ENCODE results near the gene CEND1. TPM values are rescaled to one million over a fixed set of nuclear protein-coding genes. Genes with fewer than 3 reads are reported as not detected.

CEND1 gene
- total RNA-seq, 2 donors from 2014 or later = 0.35 to 0.40 TPM

- no peak for TF ChIP-seq CTCF (IDR thresholded peaks at IDR 0.05)
Measured at GRCh38 chr11:802018-802617, 12.2 kb upstream of the CEND1 start.

GRCh38 chr11:801097-801780, 11.3 kb upstream of the CEND1 start:
- no peak for TF ChIP-seq CTCF (IDR thresholded peaks at IDR 0.05)
- no peak overlapping the region for H3K27ac ChIP-seq
- no peak overlapping the region for H3K4me3 ChIP-seq
- no peak for DNase-seq
- H3K9ac ChIP-seq (ENCODE audit: low read depth in 2 of 2, low read length in 2 of 2) = no peak overlapping the region
- H3K9me3 ChIP-seq = no peaks in the 10 kb centered on the region
- no peaks in the 10 kb centered on the region for H3K27me3 ChIP-seq
- H3K36me3 ChIP-seq = no peaks in the 10 kb centered on the region
- intact Hi-C loops (cut with DNase I) = no loop called here
- H3K4me1 ChIP-seq = peaks cover 13% of the 10 kb centered on the region

More at GRCh38 chr11:802018-802617, 12.2 kb upstream of the CEND1 start:
- DNase-seq = no peak
- intact Hi-C loops (cut with DNase I) = no loop called here
- Histone ChIP-seq H3K36me3 (no peaks in the 10 kb centered on the region), H3K4me1 (peaks cover 10% of the 10 kb centered on the region), H3K27me3 (no peaks in the 10 kb centered on the region), H3K9me3 (no peaks in the 10 kb centered on the region), H3K27ac (no peak overlapping the region), H3K4me3 (no peak overlapping the region), H3K9ac (ENCODE audit: low read depth in 2 of 2, low read length in 2 of 2) (no peak overlapping the region)

GRCh38 chr11:800473-800872, 10.6 kb upstream of the CEND1 start:
- DNase-seq = no peak
- no peak for TF ChIP-seq CTCF (IDR thresholded peaks at IDR 0.05)

GRCh38 chr11:799641-800316, 9.9 kb upstream of the CEND1 start:
- peaks cover 14% of the 10 kb centered on the region for H3K4me1 ChIP-seq
- H3K27me3 ChIP-seq = no peaks in the 10 kb centered on the region
- no peak overlapping the region for H3K4me3 ChIP-seq
- intact Hi-C loops (cut with DNase I) = no loop called here
- no peak overlapping the region for H3K9ac ChIP-seq (ENCODE audit: low read depth in 2 of 2, low read length in 2 of 2)
- no peak overlapping the region for H3K27ac ChIP-seq
- no peak for DNase-seq
- H3K9me3 ChIP-seq = no peaks in the 10 kb centered on the region
- no peaks in the 10 kb centered on the region for H3K36me3 ChIP-seq
- TF ChIP-seq CTCF (IDR thresholded peaks at IDR 0.05) = no peak

More at GRCh38 chr11:800473-800872, 10.6 kb upstream of the CEND1 start:
- Histone ChIP-seq H3K4me3 (no peak overlapping the region), H3K4me1 (peaks cover 13% of the 10 kb centered on the region), H3K27ac (no peak overlapping the region), H3K36me3 (no peaks in the 10 kb centered on the region), H3K9ac (ENCODE audit: low read depth in 2 of 2, low read length in 2 of 2) (no peak overlapping the region), H3K9me3 (no peaks in the 10 kb centered on the region), H3K27me3 (no peaks in the 10 kb centered on the region)
- intact Hi-C loops (cut with DNase I) = no loop called here

- no peaks in the 10 kb centered on the region for H3K36me3 ChIP-seq
- intact Hi-C loops (cut with DNase I) = no loop called here
- peak; percentile 66 for TF ChIP-seq CTCF (IDR thresholded peaks at IDR 0.05)
Measured at GRCh38 chr11:798093-798713, 8.3 kb upstream of the CEND1 start, which contains the start of gene SLC25A22. Gene SLC25A22, minus strand, starts transcription at chr11:798281. Its CDS starts 3,275 bp downstream, at chr11:795006.

More at GRCh38 chr11:798093-798713, 8.3 kb upstream of the CEND1 start, which contains the start of gene SLC25A22:
- Histone ChIP-seq H3K27me3 (no peaks in the 10 kb centered on the region), H3K4me1 (peaks cover 7% of the 10 kb centered on the region), H3K27ac (peak within 1 kb of the TSS; percentile 80), H3K4me3 (peak within 1 kb of the TSS; percentile 92), H3K9me3 (no peaks in the 10 kb centered on the region), H3K9ac (ENCODE audit: low read depth in 2 of 2, low read length in 2 of 2) (peak within 1 kb of the TSS; percentile 75 to 86)
- peak; percentile 83 for DNase-seq

All from colonic mucosa (tissue), 4 donors.